Measurements from ENCODE around the gene PPL.

DNA sequence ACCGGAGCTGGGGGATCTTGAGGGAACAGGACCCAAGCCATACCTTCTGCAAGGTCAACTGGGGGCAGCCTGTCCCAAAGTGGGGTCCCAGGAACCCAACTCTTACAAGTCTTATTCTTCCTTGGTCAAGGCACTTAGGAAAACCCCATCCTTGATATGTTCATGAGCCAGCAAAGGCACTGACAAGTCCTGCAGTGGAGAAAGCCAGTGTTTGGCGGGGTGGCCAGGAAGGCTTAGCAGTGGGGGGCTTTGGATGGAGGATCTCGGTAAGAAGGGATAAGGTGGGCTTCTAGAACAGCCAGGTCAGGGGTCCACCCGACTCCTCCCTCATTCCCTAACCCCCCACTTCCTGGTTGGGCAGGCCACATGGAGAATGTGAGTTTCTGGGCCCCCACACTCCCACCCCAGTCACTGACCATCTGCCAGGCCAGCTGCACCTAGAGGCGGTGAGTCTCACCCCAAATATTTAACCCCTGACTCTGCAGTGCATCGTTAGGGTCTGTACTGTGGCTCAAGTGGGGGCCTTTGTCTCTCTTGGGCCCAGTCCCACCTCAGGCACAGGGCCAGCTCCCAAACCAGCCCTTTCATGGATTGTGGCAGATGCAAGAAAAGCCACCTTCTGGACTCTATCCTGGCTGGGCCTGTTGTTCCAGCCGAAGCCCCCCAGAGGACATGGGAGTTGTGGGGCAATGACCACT is 22.3 kb downstream of the PPL start:
- TF ChIP-seq, protein P1, sequence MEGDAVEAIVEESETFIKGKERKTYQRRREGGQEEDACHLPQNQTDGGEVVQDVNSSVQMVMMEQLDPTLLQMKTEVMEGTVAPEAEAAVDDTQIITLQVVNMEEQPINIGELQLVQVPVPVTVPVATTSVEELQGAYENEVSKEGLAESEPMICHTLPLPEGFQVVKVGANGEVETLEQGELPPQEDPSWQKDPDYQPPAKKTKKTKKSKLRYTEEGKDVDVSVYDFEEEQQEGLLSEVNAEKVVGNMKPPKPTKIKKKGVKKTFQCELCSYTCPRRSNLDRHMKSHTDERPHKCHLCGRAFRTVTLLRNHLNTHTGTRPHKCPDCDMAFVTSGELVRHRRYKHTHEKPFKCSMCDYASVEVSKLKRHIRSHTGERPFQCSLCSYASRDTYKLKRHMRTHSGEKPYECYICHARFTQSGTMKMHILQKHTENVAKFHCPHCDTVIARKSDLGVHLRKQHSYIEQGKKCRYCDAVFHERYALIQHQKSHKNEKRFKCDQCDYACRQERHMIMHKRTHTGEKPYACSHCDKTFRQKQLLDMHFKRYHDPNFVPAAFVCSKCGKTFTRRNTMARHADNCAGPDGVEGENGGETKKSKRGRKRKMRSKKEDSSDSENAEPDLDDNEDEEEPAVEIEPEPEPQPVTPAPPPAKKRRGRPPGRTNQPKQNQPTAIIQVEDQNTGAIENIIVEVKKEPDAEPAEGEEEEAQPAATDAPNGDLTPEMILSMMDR (IDR thresholded peaks at IDR 0.05) = no peak
- no peak for TF ChIP-seq POLR2A (IDR thresholded peaks at IDR 0.05)
